Esophagus squamous epithelium (tissue), 5 donors: ENCODE data around the gene HES6. TPM values are rescaled to one million over a fixed set of nuclear protein-coding genes. Genes with fewer than 3 reads are reported as not detected.

Experiments
- DNase-seq: peaks from one replicate; lab custom pipeline; 2025; lab: John Stamatoyannopoulos, UW
- H3K27ac ChIP-seq, 4 donors: fragments of 200-600 bp; sonication (generic); one replicate each; pipeline ENCODE4 v1.5.1; 2016 to 2019; ENCODE audit warnings: mild to moderate bottlenecking in 1 of 4
- H3K27me3 ChIP-seq, 4 donors: fragments of 200-600 bp; sonication (generic); 1 replicate in 3 of 4; 2 replicates in 1 of 4; pipeline versions ENCODE4 v1.5.1 to v1.6.0; 2017 to 2021; ENCODE audit warnings: antibody characterized with exemption in 1 of 4
- H3K36me3 ChIP-seq, 3 donors: fragments of 200-600 bp; sonication (generic); one replicate each; pipeline ENCODE4 v1.5.1; 2016 to 2019
- H3K4me1 ChIP-seq, 3 donors: fragments of 200-600 bp; sonication (generic); one replicate each; pipeline ENCODE4 v1.5.1; 2017 to 2019
- H3K4me3 ChIP-seq, 4 donors: fragments of 200-600 bp; sonication (generic); 1 replicate in 3 of 4; 2 replicates in 1 of 4; pipeline ENCODE4 v1.5.1; 2016 to 2019; ENCODE audit warnings: mild to moderate bottlenecking in 2 of 4, moderate library complexity in 1 of 4
- H3K9me3 ChIP-seq, 3 donors: fragments of 200-600 bp; sonication (generic); one replicate each; pipeline ENCODE4 v1.5.1; 2016 to 2019
- POLR2A ChIP-seq, 4 donors: fragments of 450-650 bp; IDR thresholded peaks; one replicate each; pipeline ENCODE4 v1.6.1; 2017; ENCODE audit warnings: antibody characterized with exemption in 4 of 4, mild to moderate bottlenecking in 4 of 4, moderate library complexity in 3 of 4
- WGBS, 2 donors: methylation state at CpG; one replicate each; pipeline ENCODE4 v1.1.5; 2018; 5-methylcytosine and 5-hydroxymethylcytosine counted together
- intact Hi-C: fragments of 100-400 bp; cut with DNase I; formaldehyde crosslinking; loops from one replicate; pipeline ENCODE4 v1.15.0; 2022
- total RNA-seq, 4 donors: library from RNA; depleted of rRNA; stranded (reverse); fragments of >200 nt; gene quantifications; one replicate each; pipeline ENCODE4 v1.1.0, GENCODE V29; 2016
- TF ChIP-seq, protein P1 (sequence below), 6 experiments: fragments of 450-650 bp in 4 of 6; fragments of 200-600 bp in 2 of 6; sonication (generic) in 2 of 6; IDR thresholded peaks; one replicate each; pipeline ENCODE4 v1.5.1; 2016 to 2019; ENCODE audit warnings: antibody characterized with exemption in 6 of 6, mild to moderate bottlenecking in 4 of 6, moderate library complexity in 4 of 6
- donor health status: DM: yes; HTN: yes; CAD: no.

The HES6 gene
- total RNA-seq, 4 donors from 2014 or later, result 3.1 to 5.1 (median 4.2) TPM

DNA sequence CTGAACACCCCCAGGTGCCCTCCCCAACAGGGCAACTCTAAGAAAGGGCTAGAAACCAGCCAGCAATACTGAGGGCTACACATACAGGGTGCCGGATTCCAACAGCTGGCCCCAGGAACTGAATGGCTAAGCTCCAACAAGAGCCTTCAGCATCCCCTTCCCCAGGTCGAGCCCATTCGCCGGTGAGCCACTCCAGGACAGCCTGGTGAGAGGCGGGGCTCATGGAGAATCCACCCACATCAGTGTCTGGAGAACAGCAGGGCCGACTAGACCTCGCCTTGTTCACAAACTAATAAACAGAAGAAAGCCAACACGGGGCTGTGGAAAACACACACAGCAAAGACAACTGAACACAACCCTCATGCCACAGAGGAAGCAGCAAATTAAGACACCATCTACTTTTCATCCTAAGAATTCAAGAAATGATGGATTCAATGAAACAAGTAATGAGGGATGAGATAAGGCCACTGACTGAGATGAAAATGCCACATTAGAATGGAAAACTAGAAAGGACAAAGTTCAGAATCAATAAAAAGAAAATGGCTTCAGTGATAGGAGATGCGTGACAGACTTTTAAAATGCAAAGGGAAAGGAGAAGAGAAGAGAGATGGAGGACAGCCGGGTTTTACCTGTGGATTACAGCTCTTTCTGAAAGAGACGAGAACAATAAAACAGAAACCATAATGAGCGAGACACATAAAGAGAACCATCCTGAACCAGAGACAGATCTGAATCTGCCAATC is 40.4 kb upstream of the HES6 start:
- Histone ChIP-seq H3K36me3 (peaks cover 0 to 39% (median 10%) of the 10 kb centered on the region in 3 donors), H3K4me3 (no peak overlapping the region), H3K9me3 (no peaks in the 10 kb centered on the region), H3K4me1 (peaks cover 9 to 60% (median 23%) of the 10 kb centered on the region in 3 donors), H3K27ac (no peak overlapping the region), H3K27me3 (no peaks in the 10 kb centered on the region)
- DNase-seq, result no peak
- intact Hi-C loops, result no loop called here
- TF ChIP-seq, protein P1, sequence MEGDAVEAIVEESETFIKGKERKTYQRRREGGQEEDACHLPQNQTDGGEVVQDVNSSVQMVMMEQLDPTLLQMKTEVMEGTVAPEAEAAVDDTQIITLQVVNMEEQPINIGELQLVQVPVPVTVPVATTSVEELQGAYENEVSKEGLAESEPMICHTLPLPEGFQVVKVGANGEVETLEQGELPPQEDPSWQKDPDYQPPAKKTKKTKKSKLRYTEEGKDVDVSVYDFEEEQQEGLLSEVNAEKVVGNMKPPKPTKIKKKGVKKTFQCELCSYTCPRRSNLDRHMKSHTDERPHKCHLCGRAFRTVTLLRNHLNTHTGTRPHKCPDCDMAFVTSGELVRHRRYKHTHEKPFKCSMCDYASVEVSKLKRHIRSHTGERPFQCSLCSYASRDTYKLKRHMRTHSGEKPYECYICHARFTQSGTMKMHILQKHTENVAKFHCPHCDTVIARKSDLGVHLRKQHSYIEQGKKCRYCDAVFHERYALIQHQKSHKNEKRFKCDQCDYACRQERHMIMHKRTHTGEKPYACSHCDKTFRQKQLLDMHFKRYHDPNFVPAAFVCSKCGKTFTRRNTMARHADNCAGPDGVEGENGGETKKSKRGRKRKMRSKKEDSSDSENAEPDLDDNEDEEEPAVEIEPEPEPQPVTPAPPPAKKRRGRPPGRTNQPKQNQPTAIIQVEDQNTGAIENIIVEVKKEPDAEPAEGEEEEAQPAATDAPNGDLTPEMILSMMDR (IDR thresholded peaks at IDR 0.05), result no peak
- no peak for TF ChIP-seq POLR2A (IDR thresholded peaks at IDR 0.05)
- WGBS, 2 donors, result 75 to 81% methylated on average over 7 of the region's 12 CpGs

DNA sequence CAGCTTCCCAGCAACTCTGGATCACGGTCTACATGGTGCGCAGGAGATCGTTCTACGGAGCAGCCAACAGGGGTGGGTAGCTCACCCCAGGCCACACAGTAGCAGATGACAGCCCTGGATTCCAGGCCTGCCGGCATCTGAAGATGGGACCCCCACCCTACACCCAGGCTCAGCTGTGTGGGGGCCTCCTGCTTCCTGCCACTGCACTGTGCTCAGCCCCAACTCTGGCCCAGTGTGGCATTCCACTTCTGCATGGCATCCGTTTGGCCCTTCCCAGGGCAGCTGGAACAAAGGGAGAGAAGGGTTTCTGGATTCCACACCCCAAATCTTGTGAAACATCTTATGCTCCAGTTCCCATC is 39.5 kb upstream of the HES6 start:
- TF ChIP-seq POLR2A (IDR thresholded peaks at IDR 0.05), result no peak
- TF ChIP-seq, protein P1 (IDR thresholded peaks at IDR 0.05), result no peak
- no peaks in the 10 kb centered on the region for H3K9me3 ChIP-seq
- H3K4me3 ChIP-seq, result no peak overlapping the region
- H3K36me3 ChIP-seq, result peaks cover 0 to 49% (median 19%) of the 10 kb centered on the region in 3 donors
- intact Hi-C loops, result no loop called here
- H3K27me3 ChIP-seq, result no peaks in the 10 kb centered on the region
- 86 to 93% methylated on average over 3 to 5 of the region's 6 CpGs for WGBS, 2 donors
- peaks cover 0 to 51% (median 14%) of the 10 kb centered on the region in 3 donors for H3K4me1 ChIP-seq
- no peak for DNase-seq
- no peak overlapping the region for H3K27ac ChIP-seq

DNA sequence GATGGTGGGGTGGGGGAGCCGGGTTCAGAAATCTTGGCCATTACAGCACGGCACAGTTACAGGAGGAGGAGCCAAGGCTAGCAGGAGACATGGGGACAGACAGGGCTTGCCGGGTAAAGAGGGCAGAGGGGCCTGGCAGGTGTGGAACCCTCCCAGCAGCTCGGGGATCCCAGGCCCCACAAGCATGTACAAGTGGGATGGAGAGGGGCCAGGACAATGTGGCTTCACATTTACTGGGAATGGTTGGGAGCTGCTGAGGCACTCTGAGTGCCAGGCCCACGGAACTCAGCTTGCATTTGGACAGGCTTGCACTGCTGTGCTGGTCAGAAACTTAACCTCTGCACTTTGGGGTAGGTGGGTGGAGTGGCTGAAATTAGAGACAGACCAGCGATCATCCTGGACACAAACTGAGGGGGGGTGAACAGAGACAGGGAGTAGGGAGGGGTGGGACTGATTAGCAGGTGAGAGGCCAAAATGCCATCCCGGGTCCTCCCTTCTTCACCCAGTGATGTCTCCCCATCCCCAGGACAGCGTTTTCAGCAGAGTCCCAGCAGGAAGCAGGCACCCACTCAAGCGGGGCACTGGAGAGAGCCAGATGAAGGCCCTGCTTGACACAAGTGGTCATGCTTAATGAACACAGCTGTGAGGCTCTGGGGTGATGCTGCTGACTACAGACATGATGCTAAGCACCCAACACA is 38.9 kb upstream of the HES6 start:
- no peak for DNase-seq
- Histone ChIP-seq H3K4me1 (peaks cover 0 to 45% (median 10%) of the 10 kb centered on the region in 3 donors), H3K27ac (no peak overlapping the region), H3K4me3 (no peak overlapping the region), H3K9me3 (no peaks in the 10 kb centered on the region), H3K36me3 (peaks cover 0 to 54% (median 23%) of the 10 kb centered on the region in 3 donors), H3K27me3 (no peaks in the 10 kb centered on the region)
- 67 to 71% methylated on average over 6 to 8 of the region's 9 CpGs for WGBS, 2 donors
- intact Hi-C loops, result no loop called here
- TF ChIP-seq, protein P1 (IDR thresholded peaks at IDR 0.05), result no peak
- no peak for TF ChIP-seq POLR2A (IDR thresholded peaks at IDR 0.05)

DNA sequence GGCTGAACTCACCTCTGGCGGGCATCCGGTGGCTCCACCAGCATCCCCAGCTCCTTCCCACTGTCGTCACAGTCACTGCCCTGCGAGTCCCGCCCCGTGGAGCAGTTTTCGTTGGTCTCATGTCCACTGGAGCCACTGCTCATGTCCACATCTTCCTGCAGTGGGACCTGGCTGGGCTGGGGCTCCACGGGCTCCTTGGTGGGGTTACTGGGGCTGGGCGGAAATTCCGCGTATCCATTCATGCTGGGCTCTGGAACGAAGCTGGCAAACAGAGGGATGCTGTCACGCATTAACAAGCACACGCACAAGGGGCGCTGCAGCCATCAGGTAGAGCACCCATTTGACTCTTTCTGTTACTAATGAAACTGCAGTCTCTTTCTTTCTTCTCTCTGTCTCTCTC is 37.9 kb upstream of the HES6 start:
- no peak for DNase-seq
- peaks cover 4 to 60% (median 27%) of the 10 kb centered on the region in 3 donors for H3K36me3 ChIP-seq
- no peak overlapping the region for H3K27ac ChIP-seq
- WGBS, 2 donors, result 89 to 93% methylated on average over 7 to 14 of the region's 15 CpGs
- H3K4me1 ChIP-seq, result peaks cover 0 to 35% (median 3%) of the 10 kb centered on the region in 3 donors
- H3K4me3 ChIP-seq, result no peak overlapping the region
- no peaks in the 10 kb centered on the region for H3K27me3 ChIP-seq
- H3K9me3 ChIP-seq, result no peaks in the 10 kb centered on the region
- intact Hi-C loops, result no loop called here
- no peak for TF ChIP-seq POLR2A (IDR thresholded peaks at IDR 0.05)
- TF ChIP-seq, protein P1 (IDR thresholded peaks at IDR 0.05), result no peak
